Stimulated activated naive CD8-positive, alpha-beta T cell treated with anti-CD3 and anti-CD28 coated beads, Interleukin-15, amount 100 ng/mL, for 72 hours (primary cell): ENCODE data around the gene PRR5.

Source experiments
- ATAC-seq: fragments of 150-1000 bp; cut with Tn5 transposase; 2 replicates; pipeline ENCODE4 v1.10.0; 2021; ENCODE audit warnings: mild to moderate bottlenecking, moderate library complexity
- DNase-seq, 2 donors: peaks; one replicate each; pipeline ENCODE4 v3.0.0; 2021 to 2022
- H3K27ac Mint-ChIP-seq, 2 donors: one replicate each; pipeline ENCODE4 v1.8.0; 2022; ENCODE audit warnings: mild to moderate bottlenecking in 2 of 2, mixed read lengths in 2 of 2, moderate library complexity in 2 of 2
- H3K27me3 Mint-ChIP-seq: one replicate; pipeline ENCODE4 v1.8.0; 2022; ENCODE audit warnings: mixed read lengths
- H3K4me1 Mint-ChIP-seq: one replicate; pipeline ENCODE4 v1.8.0; 2022; ENCODE audit warnings: mild to moderate bottlenecking, mixed read lengths
- H3K4me3 Mint-ChIP-seq, 2 donors: one replicate each; pipeline ENCODE4 v1.8.0; 2022; ENCODE audit warnings: mild to moderate bottlenecking in 2 of 2, mixed read lengths in 2 of 2, moderate library complexity in 1 of 2
- H3K9me3 Mint-ChIP-seq, 2 donors: one replicate each; pipeline ENCODE4 v1.8.0; 2022; ENCODE audit warnings: mixed read lengths in 2 of 2

The PRR5 gene

DNA sequence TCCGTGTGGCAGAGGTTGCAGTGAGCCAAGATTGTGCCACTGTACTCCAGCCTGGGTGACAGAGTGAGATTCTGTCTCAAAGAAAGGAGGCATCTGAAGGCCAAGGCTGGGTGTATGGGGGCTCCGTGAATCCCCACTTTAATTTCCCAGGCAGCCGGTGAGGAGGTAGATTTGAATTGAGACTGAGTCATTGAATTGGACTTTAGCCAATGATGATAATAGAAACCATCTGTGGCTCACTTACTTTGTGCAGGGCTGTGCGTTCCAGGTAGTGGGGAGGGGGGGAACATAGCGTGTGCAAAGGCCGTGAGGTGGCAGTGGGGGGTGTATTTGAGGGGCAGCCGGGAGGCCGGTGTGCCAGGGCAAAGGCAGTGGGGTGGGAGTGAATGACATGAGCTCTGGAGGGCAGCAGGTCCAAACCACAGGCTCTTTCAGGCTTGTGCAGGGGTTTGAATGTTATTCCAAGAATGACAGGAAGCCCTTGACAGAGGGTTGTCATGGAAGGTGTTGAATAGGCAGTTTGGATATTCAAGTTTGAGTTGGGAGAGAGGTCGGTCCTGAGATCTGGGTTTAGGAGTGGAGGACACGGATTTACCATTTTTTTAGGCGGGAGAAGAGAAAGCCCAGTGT, 56.5 kb downstream of the PRR5 start:
- Mint-ChIP-seq H3K4me3 (no peak overlapping the region), H3K9me3 (peaks cover 0 to 9% of the 10 kb centered on the region in 2 donors), H3K27me3 (peaks cover 60% of the 10 kb centered on the region), H3K27ac (no peak overlapping the region), H3K4me1 (peaks cover 10% of the 10 kb centered on the region)
- ATAC-seq (no peak), DNase-seq (no peak)

DNA sequence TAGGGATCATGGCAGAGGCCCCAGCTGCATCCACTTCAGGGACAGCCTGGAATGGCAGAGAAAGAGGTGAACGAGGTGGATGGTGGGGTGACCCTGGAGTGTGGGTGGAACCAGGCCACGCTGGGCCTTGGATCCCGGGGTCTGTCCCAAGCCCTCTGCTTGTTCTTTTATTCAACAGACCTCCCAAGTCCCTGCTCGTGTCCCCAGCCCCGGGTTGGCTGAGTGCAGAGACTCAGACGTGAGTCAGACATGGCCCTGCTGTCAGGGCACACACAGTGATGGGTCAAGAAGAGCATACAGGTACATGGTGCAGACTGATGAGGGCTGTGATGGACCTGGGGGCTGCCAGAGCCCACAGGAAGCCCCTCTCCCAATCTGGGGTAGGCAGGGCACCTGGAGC, 57.0 kb downstream of the PRR5 start:
- Mint-ChIP-seq H3K4me3 (no peak overlapping the region), H3K27ac (peak overlapping the region in 1 of 2 donors; percentile 43), H3K9me3 (peaks cover 0 to 9% of the 10 kb centered on the region in 2 donors), H3K4me1 (peaks cover 5% of the 10 kb centered on the region), H3K27me3 (peaks cover 54% of the 10 kb centered on the region)
- no peak for ATAC-seq
- DNase-seq: no peak

DNA sequence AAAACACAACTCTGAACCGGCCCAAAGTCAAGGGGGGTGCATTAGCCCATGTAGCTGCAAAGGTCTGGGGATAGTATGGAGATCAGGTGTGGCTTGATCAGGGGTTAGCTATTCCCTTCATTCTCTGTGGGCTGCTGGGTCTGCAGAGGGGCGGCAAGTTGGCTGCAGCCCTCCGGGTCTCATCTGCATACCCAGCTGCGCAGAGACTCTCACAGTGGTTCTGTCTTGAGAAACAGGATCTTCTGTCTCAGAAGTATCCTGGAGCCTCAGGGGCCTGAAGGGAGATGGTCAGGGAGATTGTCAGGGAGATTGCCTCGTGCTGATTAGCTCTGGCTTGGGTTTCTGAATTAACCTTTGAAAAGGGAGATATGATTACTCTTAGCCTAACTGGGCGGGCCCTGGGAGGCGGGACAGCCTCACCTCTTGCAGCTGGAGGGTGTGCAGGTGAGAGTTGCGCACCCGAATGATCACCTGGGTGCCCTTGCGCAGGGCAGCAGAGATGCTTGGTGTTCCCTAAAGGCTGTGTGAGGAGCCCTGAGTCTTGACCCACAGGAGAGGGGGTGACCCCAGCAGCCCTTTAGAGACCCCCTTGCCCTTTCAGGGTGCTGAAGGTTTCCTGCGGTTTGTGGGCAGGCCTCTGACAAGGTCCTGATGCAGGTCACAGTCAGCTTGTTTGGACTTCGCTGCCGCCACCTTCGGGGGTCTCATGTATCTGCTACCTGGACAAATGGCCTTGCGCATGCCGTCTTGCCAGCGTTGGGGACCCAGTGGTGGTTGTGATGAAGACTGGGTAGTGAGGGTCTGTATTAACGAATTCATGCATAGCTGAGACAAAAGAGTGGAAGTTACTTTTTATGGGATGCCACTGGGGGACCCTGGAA, 57.7 kb downstream of the PRR5 start:
- peaks cover 5% of the 10 kb centered on the region for H3K4me1 Mint-ChIP-seq
- no peak overlapping the region for H3K4me3 Mint-ChIP-seq
- ATAC-seq (no peak), DNase-seq (no peak)
- peaks cover 48% of the 10 kb centered on the region for H3K27me3 Mint-ChIP-seq
- H3K27ac Mint-ChIP-seq: no peak overlapping the region
- peaks cover 0 to 9% of the 10 kb centered on the region in 2 donors for H3K9me3 Mint-ChIP-seq

DNA sequence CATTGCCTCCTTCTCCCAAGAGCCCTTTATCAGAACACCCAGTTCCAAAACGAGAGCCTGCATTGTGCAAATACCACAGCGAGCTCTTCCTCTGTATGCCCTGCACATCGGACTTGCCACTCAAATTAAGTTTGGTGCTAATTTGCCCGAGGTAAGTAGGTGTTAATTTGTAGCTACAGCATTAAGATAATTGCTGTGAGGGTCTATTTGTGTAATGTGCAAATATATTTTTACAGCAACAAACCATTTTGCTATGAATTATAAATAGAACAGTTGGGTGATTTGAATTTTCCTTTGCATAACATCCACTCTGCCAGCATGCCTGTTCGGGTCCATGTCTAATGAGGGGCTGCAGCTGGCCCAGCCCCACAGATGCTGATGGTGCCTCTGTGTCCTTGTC, 58.5 kb downstream of the PRR5 start:
- Mint-ChIP-seq H3K27ac (no peak overlapping the region), H3K4me3 (no peak overlapping the region), H3K27me3 (peaks cover 39% of the 10 kb centered on the region), H3K4me1 (peaks cover 1% of the 10 kb centered on the region), H3K9me3 (peaks cover 0 to 9% of the 10 kb centered on the region in 2 donors)
- no peak for ATAC-seq
- DNase-seq: no peak

DNA sequence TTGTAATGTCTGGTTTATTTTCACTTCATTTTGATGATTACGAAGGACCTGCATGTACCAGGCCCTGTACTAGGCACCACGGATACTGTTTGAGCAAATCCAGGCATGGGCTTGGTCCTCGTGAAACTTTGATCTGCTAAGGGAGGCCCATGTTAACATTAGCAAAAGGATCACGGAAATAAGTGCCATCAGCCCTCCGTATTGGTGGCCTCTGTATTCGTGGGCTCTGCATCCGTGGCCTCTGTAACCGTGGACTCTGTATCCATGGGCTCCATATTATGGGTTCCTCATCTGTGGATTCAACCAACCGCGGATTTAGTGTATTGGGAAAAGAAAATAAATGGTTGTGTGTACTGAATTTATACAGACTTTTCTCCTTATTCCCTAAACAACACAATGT, 59.0 kb downstream of the PRR5 start:
- ATAC-seq (no peak), DNase-seq (no peak)
- Mint-ChIP-seq H3K4me3 (no peak overlapping the region), H3K27me3 (peaks cover 34% of the 10 kb centered on the region), H3K27ac (no peak overlapping the region), H3K4me1 (no peaks in the 10 kb centered on the region), H3K9me3 (peaks cover 0 to 9% of the 10 kb centered on the region in 2 donors)

DNA sequence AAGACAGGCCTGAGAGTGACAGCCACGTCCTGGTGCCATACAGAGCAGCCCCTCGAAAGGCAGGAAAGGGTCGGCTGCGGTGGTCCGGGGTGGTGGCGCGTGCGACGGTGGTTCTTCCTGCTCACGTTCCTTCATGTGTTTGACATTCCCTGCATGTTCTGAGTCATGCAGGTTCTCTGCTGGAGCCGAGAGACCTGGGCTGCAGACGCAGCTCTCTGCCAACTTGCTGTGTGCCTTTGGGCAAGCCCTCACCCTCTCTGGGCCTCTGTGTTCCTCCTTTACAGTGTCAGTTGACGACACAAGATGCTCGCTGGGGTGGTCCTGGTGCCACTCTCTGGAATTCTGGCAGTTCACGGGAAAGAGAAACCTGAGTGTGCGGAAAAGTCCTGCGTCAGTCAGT, 62.4 kb downstream of the PRR5 start:
- DNase-seq (no peak), ATAC-seq (no peak)
- H3K4me3 Mint-ChIP-seq: no peak overlapping the region

DNA sequence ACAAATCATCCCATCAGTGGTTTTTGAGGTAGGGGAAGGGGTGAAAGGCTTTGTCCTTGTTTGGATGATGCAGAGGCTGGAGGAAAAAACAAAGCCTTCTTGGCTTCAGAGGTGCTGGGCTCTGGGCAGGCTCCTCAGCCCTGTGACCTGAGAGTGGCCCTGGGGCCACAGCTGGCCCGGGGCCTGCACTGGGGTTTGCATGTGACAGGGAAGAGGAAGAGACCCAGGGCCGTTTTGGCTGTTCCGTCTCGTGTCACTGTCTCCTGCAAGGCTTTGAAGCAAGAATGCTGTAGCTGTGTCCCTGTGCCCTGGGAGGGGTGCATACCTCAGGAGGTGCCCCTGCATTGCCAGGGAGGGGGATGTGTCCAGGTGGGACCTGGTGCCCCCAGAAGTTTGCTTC, 63.0 kb downstream of the PRR5 start:
- H3K27me3 Mint-ChIP-seq: no peaks in the 10 kb centered on the region
- H3K4me3 Mint-ChIP-seq: no peak overlapping the region
- H3K4me1 Mint-ChIP-seq: no peaks in the 10 kb centered on the region
- no peak for ATAC-seq
- H3K9me3 Mint-ChIP-seq: peaks cover 0 to 9% of the 10 kb centered on the region in 2 donors
- no peak for DNase-seq
- H3K27ac Mint-ChIP-seq: no peak overlapping the region

More for the DNA sequence above, 62.4 kb downstream of the PRR5 start:
- peaks cover 1% of the 10 kb centered on the region for H3K27me3 Mint-ChIP-seq
- H3K9me3 Mint-ChIP-seq: peaks cover 0 to 9% of the 10 kb centered on the region in 2 donors
- peak overlapping the region in 1 of 2 donors; percentile 80 for H3K27ac Mint-ChIP-seq
- no peaks in the 10 kb centered on the region for H3K4me1 Mint-ChIP-seq

DNA sequence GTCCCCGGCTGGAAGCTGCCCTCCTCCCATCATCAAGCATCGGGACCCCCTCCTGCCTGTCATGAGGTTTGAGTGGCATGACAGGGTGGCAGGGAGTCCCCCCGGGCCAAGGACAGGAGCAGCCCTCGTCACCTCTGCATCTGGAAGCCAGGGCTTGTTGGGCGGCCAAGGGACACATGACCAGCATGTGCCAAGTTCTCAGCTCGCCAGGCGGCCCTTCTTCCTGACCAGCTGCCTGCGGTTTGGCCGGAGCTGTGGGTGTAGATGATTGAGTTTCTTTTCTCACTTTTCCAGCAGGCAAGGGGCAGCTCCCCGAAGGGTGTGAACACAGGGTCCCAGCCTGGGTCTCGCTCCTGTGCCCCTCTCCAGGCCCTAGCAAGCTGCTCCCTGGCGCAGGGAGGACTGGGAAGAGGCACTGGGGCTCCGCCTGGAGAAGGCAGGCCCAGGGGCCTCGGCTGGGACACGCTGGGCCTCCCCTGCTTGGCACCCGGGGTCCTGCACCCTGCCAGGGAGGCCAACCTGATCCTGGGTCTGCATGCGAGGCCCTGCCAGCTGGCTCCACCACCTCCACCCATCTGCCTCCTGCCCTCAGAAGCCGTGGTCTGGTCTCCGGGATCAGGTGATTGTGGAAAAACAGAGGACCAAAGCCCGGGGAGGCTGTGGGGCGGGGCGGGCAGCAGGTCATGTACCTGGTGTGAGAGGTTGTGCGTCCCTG, 63.7 kb downstream of the PRR5 start:
- Mint-ChIP-seq H3K4me1 (no peaks in the 10 kb centered on the region), H3K27me3 (no peaks in the 10 kb centered on the region)

DNA sequence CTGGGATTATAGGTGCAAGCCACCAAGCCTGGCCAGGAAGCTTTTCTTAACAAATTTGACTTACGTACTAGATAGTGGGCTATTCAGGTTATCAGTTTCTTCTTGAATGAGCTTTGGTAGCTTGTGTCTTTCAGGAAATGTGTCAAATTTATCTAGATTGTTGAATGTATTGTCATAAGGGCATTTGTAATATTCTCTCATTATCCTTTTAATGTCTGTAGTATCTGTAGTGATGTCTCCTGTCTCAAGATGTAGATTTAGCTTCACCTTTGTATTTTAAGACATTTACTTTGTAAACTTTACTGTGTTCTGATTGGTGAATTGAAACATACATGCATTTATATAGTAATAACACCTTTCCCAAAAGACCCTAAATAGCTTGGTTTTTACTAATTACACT, 71.1 kb downstream of the PRR5 start:
- Mint-ChIP-seq H3K4me1 (no peaks in the 10 kb centered on the region), H3K27me3 (no peaks in the 10 kb centered on the region), H3K27ac (no peak overlapping the region), H3K9me3 (peaks cover 5 to 12% of the 10 kb centered on the region in 2 donors), H3K4me3 (no peak overlapping the region)
- DNase-seq: no peak
- no peak for ATAC-seq

More for the DNA sequence above, 63.7 kb downstream of the PRR5 start:
- DNase-seq: no peak
- no peak for ATAC-seq
- Mint-ChIP-seq H3K4me3 (no peak overlapping the region), H3K9me3 (peaks cover 0 to 9% of the 10 kb centered on the region in 2 donors), H3K27ac (peak overlapping the region in 1 of 2 donors; percentile 57)

DNA sequence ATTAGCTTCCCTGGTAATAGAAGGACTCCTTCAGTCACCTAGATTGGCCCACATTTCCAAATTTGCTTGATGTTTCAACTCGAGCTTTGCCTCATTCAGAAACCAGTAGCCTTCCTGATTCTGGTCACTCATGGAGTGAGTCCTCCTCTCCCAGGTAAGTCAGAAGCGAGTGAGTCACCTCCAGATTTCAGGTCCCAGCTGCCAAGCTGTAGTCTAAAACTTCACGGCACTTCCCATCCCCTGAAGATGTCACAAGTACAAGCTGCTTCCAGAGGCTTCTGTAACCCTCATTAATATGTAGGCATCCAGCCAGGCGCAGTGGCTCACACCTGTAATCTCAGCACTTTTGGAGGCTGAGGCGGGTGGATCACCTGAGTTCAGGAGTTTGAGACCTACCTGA, 73.9 kb downstream of the PRR5 start:
- H3K9me3 Mint-ChIP-seq: peaks cover 5 to 12% of the 10 kb centered on the region in 2 donors
- no peaks in the 10 kb centered on the region for H3K27me3 Mint-ChIP-seq
- DNase-seq: no peak
- H3K27ac Mint-ChIP-seq: no peak overlapping the region
- no peak overlapping the region for H3K4me3 Mint-ChIP-seq
- ATAC-seq: no peak
- H3K4me1 Mint-ChIP-seq: no peaks in the 10 kb centered on the region

DNA sequence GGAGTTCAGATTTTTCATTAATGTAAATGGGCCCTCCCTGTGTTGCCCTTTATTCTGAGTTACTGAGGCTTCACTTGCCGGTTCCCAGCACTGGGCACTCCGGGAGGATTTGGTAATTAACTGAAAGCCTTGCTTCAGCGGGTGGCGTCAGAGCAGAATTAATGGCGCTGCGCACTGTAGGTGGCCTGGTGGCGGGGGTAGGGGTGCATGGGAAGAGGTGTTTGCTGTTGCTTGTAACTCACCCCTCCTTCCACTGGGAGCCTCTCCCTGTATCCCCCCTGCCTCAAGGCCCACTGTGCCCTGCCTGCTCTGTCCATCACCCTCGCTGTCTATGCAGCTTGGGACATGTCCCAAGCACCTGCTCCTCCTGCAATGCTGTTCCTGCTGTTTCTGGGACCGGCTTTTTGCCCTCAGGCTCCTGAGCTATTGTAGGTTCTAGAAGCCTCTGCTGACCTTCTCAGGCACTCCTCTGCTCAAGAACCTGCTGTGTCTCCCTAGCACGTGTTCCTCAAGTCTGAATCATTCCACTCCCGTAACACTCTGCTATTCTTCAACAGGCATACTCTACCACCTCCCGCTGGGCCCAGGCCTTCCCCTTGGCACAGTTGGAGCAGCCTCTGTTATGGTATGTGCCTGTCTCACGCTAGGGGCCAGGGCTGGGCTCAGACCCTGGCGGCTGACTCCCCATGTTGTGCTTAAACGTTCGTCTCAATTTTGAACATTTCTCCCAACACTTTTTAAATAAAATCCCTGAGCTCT, 74.8 kb downstream of the PRR5 start:
- no peak overlapping the region for H3K4me3 Mint-ChIP-seq
- no peaks in the 10 kb centered on the region for H3K27me3 Mint-ChIP-seq
- ATAC-seq: no peak
- no peaks in the 10 kb centered on the region for H3K4me1 Mint-ChIP-seq
- no peak overlapping the region for H3K27ac Mint-ChIP-seq
- H3K9me3 Mint-ChIP-seq: peaks cover 5 to 12% of the 10 kb centered on the region in 2 donors
- DNase-seq: no peak

DNA sequence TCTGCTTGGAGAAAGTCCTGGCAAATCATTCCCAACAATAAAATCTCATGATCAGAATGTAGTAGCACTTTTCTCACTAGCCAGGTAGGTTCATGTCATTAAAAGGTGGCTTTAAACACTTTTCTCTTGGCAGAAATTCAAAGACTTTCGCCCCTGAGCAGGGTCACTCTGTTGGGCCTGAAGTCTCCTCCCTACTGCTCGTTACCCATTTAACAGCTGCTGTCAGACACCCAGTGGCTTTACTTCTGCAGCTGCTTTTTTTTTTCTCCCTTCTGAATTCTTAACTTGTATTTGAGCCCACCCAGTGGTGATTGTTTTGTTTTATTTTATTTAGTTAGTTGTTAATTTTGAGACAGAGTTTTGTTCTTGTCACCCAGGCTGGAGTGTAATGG, 75.4 kb downstream of the PRR5 start:
- Mint-ChIP-seq H3K27ac (no peak overlapping the region), H3K9me3 (peaks cover 5 to 12% of the 10 kb centered on the region in 2 donors), H3K4me1 (no peaks in the 10 kb centered on the region), H3K27me3 (no peaks in the 10 kb centered on the region), H3K4me3 (no peak overlapping the region)
- DNase-seq (no peak), ATAC-seq (no peak)

DNA sequence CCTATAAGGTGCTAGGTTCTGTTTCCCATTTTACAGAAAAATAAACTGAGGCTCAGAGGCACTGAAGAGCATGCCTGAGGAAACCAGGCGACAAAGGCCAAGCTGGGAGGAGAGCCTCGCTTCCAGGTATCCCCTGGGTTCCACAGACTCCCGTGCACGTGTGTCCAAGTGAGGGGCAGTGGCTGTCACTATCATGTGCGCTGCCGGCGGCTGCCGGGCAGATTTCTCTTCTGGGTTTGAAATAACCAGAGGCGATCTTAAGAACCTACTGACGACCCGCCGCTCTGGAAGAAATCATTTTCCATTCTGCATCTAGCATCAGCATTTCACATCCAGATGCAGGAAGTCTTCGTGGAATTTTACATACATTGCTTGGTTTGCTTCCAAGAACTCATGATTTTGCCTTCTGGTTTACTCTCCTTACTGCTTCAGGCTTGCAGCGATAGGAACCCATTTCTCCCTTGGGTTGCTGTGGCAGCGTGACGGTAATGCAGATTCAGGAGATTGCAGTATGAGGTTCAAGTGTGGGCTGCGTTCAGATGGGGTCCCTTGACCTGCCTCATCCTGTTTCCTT, 79.0 kb downstream of the PRR5 start:
- ATAC-seq (no peak), DNase-seq (no peak)
- no peak overlapping the region for H3K27ac Mint-ChIP-seq
- H3K9me3 Mint-ChIP-seq: no peaks in the 10 kb centered on the region
- H3K27me3 Mint-ChIP-seq: peaks cover 8% of the 10 kb centered on the region
- H3K4me3 Mint-ChIP-seq: no peak overlapping the region
- no peaks in the 10 kb centered on the region for H3K4me1 Mint-ChIP-seq

DNA sequence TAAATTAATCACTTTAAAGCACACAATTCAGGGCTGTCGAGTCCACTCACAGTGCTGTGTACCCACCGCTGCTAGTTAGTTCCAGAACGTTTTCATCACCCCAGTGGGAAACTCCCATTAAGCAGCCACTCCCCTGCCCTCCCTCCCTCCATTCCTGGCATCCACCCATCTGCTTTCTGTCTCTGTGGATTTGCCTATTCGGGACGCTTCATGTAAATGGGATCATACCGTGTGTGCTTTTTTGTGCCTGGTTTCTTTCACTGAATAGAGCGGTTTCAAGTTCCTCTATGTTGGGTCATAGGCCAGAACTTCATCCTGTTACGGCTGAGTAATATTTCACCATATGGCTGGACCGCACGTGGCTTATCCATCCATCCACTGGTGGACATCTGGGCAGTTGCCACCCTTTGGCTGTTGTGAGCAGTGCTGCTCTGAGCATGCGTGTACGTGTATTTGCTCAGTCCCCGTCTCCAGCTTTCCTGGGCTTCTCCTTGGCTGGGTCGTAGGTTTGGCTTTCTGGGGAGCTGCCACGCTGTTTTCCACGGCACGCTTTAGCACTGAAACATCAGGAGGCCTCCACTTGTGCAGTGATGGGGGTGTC, 80.5 kb downstream of the PRR5 start:
- DNase-seq (no peak), ATAC-seq (no peak)
- H3K4me3 Mint-ChIP-seq: no peak overlapping the region
- H3K4me1 Mint-ChIP-seq: no peaks in the 10 kb centered on the region
- H3K27me3 Mint-ChIP-seq: peaks cover 8% of the 10 kb centered on the region
- no peaks in the 10 kb centered on the region for H3K9me3 Mint-ChIP-seq
- no peak overlapping the region for H3K27ac Mint-ChIP-seq

DNA sequence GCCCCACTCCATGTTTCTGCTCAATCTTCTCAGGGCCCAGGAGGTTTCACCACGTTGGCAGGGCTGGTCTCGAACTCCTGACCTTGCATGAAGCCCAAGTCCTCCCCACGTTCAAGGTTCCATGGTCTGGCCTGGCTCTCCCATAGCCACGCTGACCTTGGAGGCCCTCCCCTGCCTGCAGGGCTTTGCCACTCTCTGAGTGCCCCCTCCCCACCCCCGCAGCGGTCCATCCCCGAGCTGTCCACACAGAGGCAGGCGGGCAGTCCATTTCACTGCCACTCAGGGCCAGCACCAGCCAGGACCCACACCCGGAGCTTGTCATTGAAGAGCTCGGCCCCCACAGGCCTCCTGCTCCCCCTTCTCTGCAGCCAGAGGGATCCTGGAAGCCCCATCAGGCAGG, 81.1 kb downstream of the PRR5 start:
- Mint-ChIP-seq H3K27me3 (peaks cover 8% of the 10 kb centered on the region), H3K4me3 (no peak overlapping the region), H3K4me1 (no peaks in the 10 kb centered on the region), H3K9me3 (no peaks in the 10 kb centered on the region), H3K27ac (no peak overlapping the region)
- no peak for DNase-seq
- no peak for ATAC-seq
